PC-3 (cell line): ENCODE results near the gene HS2ST1. TPM values are rescaled to one million over a fixed set of nuclear protein-coding genes. Genes with fewer than 3 reads are reported as not detected.

Experiments
- ATAC-seq: fragments of 200-7000 bp; cut with Tn5 transposase; 2 replicates; pipeline ENCODE4 v1.9.1; 2020; ENCODE audit warnings: mild to moderate bottlenecking, moderate library complexity
- BruUV-seq: library from RNA; stranded (reverse); fragments of 400-500 nt; replicated peaks from 2 replicates; lab custom pipeline; 2021; lab: Mats Ljungman, UMichigan
- CTCF ChIA-PET: fragments of 300-600 bp; sonication (Branson Sonifier 250); formaldehyde crosslinking; loops from one replicate; lab custom pipeline; 2022; ENCODE audit warnings: antibody characterized with exemption; lab: Charles Lee
- POLR2A ChIA-PET: fragments of 300-600 bp; sonication (Branson Sonifier 250); formaldehyde crosslinking; loops from one replicate; lab custom pipeline; 2022; ENCODE audit warnings: antibody characterized with exemption; ENCODE audit not compliant: unreplicated experiment; lab: Charles Lee
- DNase-seq: peaks from one replicate; pipeline ENCODE4 v3.0.0-alpha.2; 2015
- H2AFZ ChIP-seq: fragments of 300-600 bp; sonication (generic); 2 replicates; pipeline ENCODE4 v1.6.0; 2016; ENCODE audit warnings: antibody characterized with exemption, low read length
- H3F3A ChIP-seq: fragments of 300-600 bp; sonication (generic); one replicate; pipeline ENCODE4 v1.6.0; 2017; ENCODE audit warnings: antibody characterized with exemption, low read length, control low read depth, mild to moderate bottlenecking; ENCODE audit not compliant: unreplicated experiment
- H3K27ac ChIP-seq: fragments of 300-600 bp; sonication (generic); 2 replicates; pipeline ENCODE4 v1.5.1; 2016; ENCODE audit warnings: mild to moderate bottlenecking, low read length
- H3K27me3 ChIP-seq: fragments of 300-600 bp; sonication (generic); 2 replicates; pipeline ENCODE4 v1.6.1; 2016; ENCODE audit warnings: low read length, mixed read lengths
- H3K36me3 ChIP-seq: fragments of 300-600 bp; sonication (generic); 2 replicates; pipeline ENCODE4 v1.6.1; 2016; ENCODE audit warnings: low read depth, mixed run types, low read length, mixed read lengths
- H3K4me1 ChIP-seq: fragments of 300-600 bp; sonication (generic); 2 replicates; pipeline ENCODE4 v1.5.1; 2016; ENCODE audit warnings: low read length; ENCODE audit not compliant: insufficient read depth
- H3K4me2 ChIP-seq: fragments of 300-600 bp; sonication (generic); 2 replicates; pipeline ENCODE4 v1.6.0; 2016; ENCODE audit warnings: low read length
- H3K4me3 ChIP-seq: fragments of 300-600 bp; sonication (generic); 2 replicates; pipeline ENCODE4 v1.5.1; 2016; ENCODE audit warnings: mild to moderate bottlenecking, low read length, mixed read lengths
- H3K79me2 ChIP-seq: fragments of 300-600 bp; sonication (generic); 2 replicates; pipeline ENCODE4 v1.6.1; 2017; ENCODE audit warnings: low read length, mixed read lengths
- H3K9ac ChIP-seq: fragments of 300-600 bp; sonication (generic); 2 replicates; pipeline ENCODE4 v1.6.0; 2016; ENCODE audit warnings: mild to moderate bottlenecking, low read length
- H3K9me2 ChIP-seq: fragments of 300-600 bp; sonication (generic); replicated peaks from 2 replicates; pipeline ENCODE4 v1.6.1; 2016; ENCODE audit warnings: mixed run types, low read length, mixed read lengths
- H3K9me3 ChIP-seq: fragments of 300-600 bp; sonication (generic); 2 replicates; pipeline ENCODE4 v1.6.1; 2016; ENCODE audit warnings: low read length, mixed read lengths
- H4K20me1 ChIP-seq: fragments of 300-600 bp; sonication (generic); 2 replicates; pipeline ENCODE4 v1.6.1; 2016; ENCODE audit warnings: low read length, mixed read lengths
- EZH2 ChIP-seq: fragments of 300-600 bp; sonication (generic); IDR thresholded peaks from one replicate; pipeline ENCODE4 v1.6.1; 2017; ENCODE audit warnings: antibody characterized with exemption, mild to moderate bottlenecking, low read length; ENCODE audit not compliant: unreplicated experiment
- EZH2phosphoT487 ChIP-seq: fragments of 300-600 bp; sonication (generic); IDR thresholded peaks from 2 replicates; pipeline ENCODE4 v1.6.1; 2018; ENCODE audit warnings: mild to moderate bottlenecking, antibody characterized with exemption, low read length, borderline replicate concordance
- intact Hi-C: fragments of 100-400 bp; cut with micrococcal nuclease; formaldehyde crosslinking; loops from 2 replicates; pipeline ENCODE4 v1.9.0; 2023
- total RNA-seq: library from RNA; depleted of rRNA; stranded (reverse); fragments of >200 nt; gene quantifications from 2 replicates; pipeline ENCODE4 v1.2.3, GENCODE V29; 2014
- TF ChIP-seq, protein P1 (sequence below): fragments of 300-600 bp; sonication (generic); conservative IDR thresholded peaks from 2 replicates; pipeline ENCODE4 v1.5.1; 2017; ENCODE audit warnings: antibody characterized with exemption, low read depth, mild to moderate bottlenecking, low read length

HS2ST1 gene
- total RNA-seq, 1 experiment from 2014 or later, result 15.3 TPM

DNA sequence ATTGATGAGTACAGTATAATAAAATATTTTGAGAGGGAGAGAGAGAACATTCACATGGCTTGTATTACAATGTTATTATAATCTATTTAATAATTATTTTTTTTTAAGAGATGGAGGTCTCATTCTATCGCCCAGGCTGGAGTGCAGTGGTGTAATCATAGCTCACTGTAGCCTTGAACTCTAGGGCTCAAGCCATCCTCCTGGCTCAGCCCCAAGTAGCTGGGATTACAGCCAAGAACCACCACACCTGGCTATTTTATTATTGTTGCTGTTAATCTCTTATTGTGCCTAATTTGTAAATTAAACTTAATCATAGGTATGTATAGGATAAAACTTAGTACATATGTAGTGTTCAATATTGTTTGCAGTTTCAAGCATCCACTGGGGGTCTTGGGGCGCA lies 57.8 kb downstream of the HS2ST1 start:
- no peaks in the 10 kb centered on the region for H3K9me3 ChIP-seq
- no peaks in the 10 kb centered on the region for H3F3A ChIP-seq
- no peaks in the 10 kb centered on the region for H4K20me1 ChIP-seq
- no peaks in the 10 kb centered on the region for H3K36me3 ChIP-seq
- no peak overlapping the region for H3K4me2 ChIP-seq
- ChIA-PET CTCF (interaction anchor here (0.6 kb wide), 2 partner anchors 53 to 138 kb away, joined by 3 read pairs; no protein-coding TSS in a partner anchor), POLR2A (interaction anchor here (1.0 kb wide), 1 partner anchor 58 kb away, joined by 4 read pairs; the partner anchor contains the start of genes HS2ST1 and SELENOF)
- no peak for ATAC-seq
- H3K9me2 ChIP-seq, result no peaks in the 10 kb centered on the region
- H3K4me3 ChIP-seq, result no peak overlapping the region
- no peak for DNase-seq
- BruUV-seq, result no TSS peak
- H3K9ac ChIP-seq, result no peak overlapping the region
- H2AFZ ChIP-seq, result no peak overlapping the region
- no peak overlapping the region for H3K27ac ChIP-seq
- intact Hi-C loops, result loop anchor here (5.0 kb wide), 1 partner anchor 45 kb away; no protein-coding TSS in a partner anchor
- H3K79me2 ChIP-seq, result no peaks in the 10 kb centered on the region
- H3K4me1 ChIP-seq, result peaks cover 10% of the 10 kb centered on the region
- no peaks in the 10 kb centered on the region for H3K27me3 ChIP-seq
- TF ChIP-seq, protein P1, sequence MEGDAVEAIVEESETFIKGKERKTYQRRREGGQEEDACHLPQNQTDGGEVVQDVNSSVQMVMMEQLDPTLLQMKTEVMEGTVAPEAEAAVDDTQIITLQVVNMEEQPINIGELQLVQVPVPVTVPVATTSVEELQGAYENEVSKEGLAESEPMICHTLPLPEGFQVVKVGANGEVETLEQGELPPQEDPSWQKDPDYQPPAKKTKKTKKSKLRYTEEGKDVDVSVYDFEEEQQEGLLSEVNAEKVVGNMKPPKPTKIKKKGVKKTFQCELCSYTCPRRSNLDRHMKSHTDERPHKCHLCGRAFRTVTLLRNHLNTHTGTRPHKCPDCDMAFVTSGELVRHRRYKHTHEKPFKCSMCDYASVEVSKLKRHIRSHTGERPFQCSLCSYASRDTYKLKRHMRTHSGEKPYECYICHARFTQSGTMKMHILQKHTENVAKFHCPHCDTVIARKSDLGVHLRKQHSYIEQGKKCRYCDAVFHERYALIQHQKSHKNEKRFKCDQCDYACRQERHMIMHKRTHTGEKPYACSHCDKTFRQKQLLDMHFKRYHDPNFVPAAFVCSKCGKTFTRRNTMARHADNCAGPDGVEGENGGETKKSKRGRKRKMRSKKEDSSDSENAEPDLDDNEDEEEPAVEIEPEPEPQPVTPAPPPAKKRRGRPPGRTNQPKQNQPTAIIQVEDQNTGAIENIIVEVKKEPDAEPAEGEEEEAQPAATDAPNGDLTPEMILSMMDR, result no peak
- TF ChIP-seq EZH2 (no peak), EZH2phosphoT487 (no peak)

DNA sequence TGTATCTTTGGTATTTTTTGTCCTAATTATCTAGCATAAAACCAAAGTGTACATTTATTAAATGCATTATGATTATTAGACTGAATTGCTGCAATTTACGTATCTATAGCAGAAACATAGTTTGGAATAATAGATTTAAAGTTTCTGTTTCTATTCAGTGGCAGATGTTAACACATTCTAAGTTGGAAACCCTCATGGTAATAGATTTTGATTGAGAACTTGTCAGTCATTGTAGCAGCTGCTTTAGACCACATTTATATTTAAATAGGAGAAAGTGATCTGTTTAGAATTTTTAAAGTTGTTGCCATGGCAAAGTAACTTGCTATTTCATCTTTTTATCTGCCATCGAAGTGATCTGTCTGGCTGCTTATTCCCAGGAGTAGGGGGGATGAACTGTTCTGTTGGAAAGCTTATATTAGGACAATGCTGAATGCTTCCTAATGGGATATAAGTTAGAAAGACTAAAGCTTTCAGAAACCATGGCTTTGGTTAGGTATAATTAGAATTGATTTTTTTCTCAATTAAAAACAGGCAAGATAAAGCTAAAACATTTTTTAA lies 61.6 kb downstream of the HS2ST1 start:
- Histone ChIP-seq H3K9me2 (no peaks in the 10 kb centered on the region), H3K27ac (no peak overlapping the region), H3K36me3 (no peaks in the 10 kb centered on the region), H3K9ac (no peak overlapping the region), H3F3A (no peaks in the 10 kb centered on the region), H2AFZ (no peak overlapping the region), H3K27me3 (no peaks in the 10 kb centered on the region), H3K9me3 (no peaks in the 10 kb centered on the region), H3K4me1 (peaks cover 8% of the 10 kb centered on the region), H3K4me2 (no peak overlapping the region), H4K20me1 (no peaks in the 10 kb centered on the region), H3K79me2 (no peaks in the 10 kb centered on the region), H3K4me3 (no peak overlapping the region)
- POLR2A ChIA-PET, result no interaction called here
- BruUV-seq, result no TSS peak
- TF ChIP-seq, protein P1, result no peak
- TF ChIP-seq EZH2phosphoT487, result no peak
- TF ChIP-seq EZH2, result no peak
- ATAC-seq, result no peak
- DNase-seq, result no peak
- intact Hi-C loops, result no loop called here
- CTCF ChIA-PET, result interaction anchor here (1.2 kb wide), 1 partner anchor 11 kb away, joined by 4 read pairs; no protein-coding TSS in a partner anchor

DNA sequence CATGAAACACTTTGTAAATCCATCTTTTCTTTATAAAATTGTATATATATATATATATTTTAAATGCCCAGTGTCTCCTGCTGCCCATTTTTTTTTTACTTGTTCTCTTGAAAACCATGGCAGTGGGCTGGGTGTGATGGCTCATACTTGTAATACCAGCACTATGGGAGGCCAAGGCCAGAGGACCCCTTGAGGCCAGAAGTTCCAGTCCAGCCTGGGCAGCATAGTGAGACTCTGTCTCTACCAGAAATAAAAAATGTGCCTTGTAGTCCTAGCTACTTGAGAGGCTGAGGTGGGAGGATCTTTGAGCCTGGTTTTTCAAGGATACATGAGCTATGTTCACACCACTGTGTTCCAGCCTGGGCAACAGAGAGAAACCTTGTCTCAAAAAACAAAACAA lies 62.2 kb downstream of the HS2ST1 start:
- CTCF ChIA-PET, result interaction anchor here (1.2 kb wide), 1 partner anchor 12 kb away, joined by 4 read pairs; no protein-coding TSS in a partner anchor

More for the DNA sequence above, 62.2 kb downstream of the HS2ST1 start:
- H3F3A ChIP-seq, result no peaks in the 10 kb centered on the region
- no peak for ATAC-seq
- peaks cover 2% of the 10 kb centered on the region for H3K4me1 ChIP-seq
- H4K20me1 ChIP-seq, result no peaks in the 10 kb centered on the region
- H3K27ac ChIP-seq, result no peak overlapping the region
- intact Hi-C loops, result no loop called here
- H3K9ac ChIP-seq, result no peak overlapping the region
- no peaks in the 10 kb centered on the region for H3K27me3 ChIP-seq
- TF ChIP-seq, protein P1, result no peak
- TF ChIP-seq EZH2phosphoT487 (no peak), EZH2 (no peak)
- no peak overlapping the region for H3K4me3 ChIP-seq
- no peak overlapping the region for H3K4me2 ChIP-seq
- no peaks in the 10 kb centered on the region for H3K79me2 ChIP-seq
- no peak overlapping the region for H2AFZ ChIP-seq
- DNase-seq, result no peak
- H3K36me3 ChIP-seq, result no peaks in the 10 kb centered on the region
- no TSS peak for BruUV-seq
- POLR2A ChIA-PET, result no interaction called here
- H3K9me2 ChIP-seq, result no peaks in the 10 kb centered on the region
- H3K9me3 ChIP-seq, result no peaks in the 10 kb centered on the region
